Right ventricle myocardium superior (tissue), 1 donor: ENCODE data around the gene GAS6. TPM values are rescaled to one million over a fixed set of nuclear protein-coding genes. Genes with fewer than 3 reads are reported as not detected.
"Not testable (repeated sequence)": the region's sequence is repeated elsewhere in the genome, so short reads cannot be mapped to it uniquely, and the experiment has no call there.

Experiments used
- ATAC-seq: fragments of 200-7000 bp; cut with Tn5 transposase; one replicate; pipeline ENCODE4 v1.9.1; 2020; ENCODE audit warnings: mild to moderate bottlenecking; ENCODE audit not compliant: poor library complexity
- DNase-seq: peaks from one replicate; pipeline ENCODE4 v3.0.0-alpha.2; 2020
- intact Hi-C: fragments of 100-400 bp; cut with DNase I; formaldehyde crosslinking; loops from one replicate; pipeline ENCODE4 v1.11.2; 2022
- long read RNA-seq: library from polyadenylated mRNA; unstranded; transcript quantifications from one replicate; pipeline ENCODE4 v2.0.0, GENCODE V29; 2021
- total RNA-seq: library from RNA; stranded (reverse); fragmentation: NEBNext Ultra II Directional; extraction: Animal tissue kit (Norgen Biotek cat#: 25700); gene quantifications from one replicate; pipeline ENCODE4 v1.2.1, GENCODE V29; 2021
- donor health status: DM: no; HTN: yes; CAD: no; lungs with severe emphysema.

The GAS6 gene
- 181 TPM for total RNA-seq
- long read RNA-seq, transcript GAS6-201 (15 exons, 2,490 nt): major isoform, 1,320 of 1,904 reads
- long read RNA-seq, transcript GAS6-204 (1 exons, 2,646 nt): minor isoform, 68 of 1,904 reads
- long read RNA-seq, transcript GAS6-205 (9 exons, 2,169 nt): minor isoform, 13 of 1,904 reads
- long read RNA-seq, transcript GAS6-203 (7 exons, 2,507 nt): minor isoform, 5 of 1,904 reads
- long read RNA-seq, partial matches to known transcripts: 370 of 1,904 reads
- long read RNA-seq, other reads (novel, unspliced or antisense): 128 of 1,904 reads

DNA sequence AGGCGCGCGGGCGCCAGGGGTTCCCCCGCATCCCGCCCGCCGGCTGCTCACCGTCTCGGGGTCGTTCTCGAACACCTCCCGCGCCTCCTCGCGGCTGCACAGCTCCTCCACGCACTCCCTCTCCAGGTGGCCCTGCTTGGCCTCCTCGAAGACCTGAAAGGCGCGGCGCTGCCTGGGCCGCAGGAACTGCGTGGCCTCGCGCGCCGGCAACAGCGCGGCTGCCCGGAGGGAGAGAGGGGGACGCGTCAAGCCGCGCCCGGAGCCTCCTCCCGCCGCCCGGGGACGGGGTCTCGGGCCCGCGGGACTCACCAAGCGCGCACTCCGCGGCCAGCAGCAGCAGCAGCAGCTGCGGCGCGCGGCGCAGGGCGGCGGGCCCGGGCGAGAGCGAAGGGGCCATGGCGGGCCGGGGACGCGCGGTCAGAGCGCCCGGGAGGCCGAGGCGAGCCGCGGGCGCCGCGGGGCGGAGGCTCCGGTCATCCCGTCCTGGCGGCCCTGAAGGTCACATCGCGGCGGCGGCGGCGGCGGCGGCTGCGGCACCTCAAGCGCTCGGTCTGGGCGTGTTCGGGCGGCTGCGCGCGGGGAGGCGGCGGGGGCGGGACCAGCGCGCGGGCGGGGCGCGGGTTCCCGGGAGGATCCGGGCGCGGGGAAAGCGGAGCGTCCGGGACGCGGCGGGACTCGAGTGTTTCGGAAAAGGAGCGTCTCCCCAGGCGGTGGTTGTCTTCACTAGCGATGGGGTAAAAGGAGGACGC is at the start of gene GAS6:
Gene GAS6, minus strand, starts transcription at position 553 of the 749 bp plus-strand sequence. Its CDS starts 156 bp downstream, at position 397.
- ATAC-seq (peak; percentile 78), DNase-seq (peak; percentile 82)
- intact Hi-C loops: no loop called here

DNA sequence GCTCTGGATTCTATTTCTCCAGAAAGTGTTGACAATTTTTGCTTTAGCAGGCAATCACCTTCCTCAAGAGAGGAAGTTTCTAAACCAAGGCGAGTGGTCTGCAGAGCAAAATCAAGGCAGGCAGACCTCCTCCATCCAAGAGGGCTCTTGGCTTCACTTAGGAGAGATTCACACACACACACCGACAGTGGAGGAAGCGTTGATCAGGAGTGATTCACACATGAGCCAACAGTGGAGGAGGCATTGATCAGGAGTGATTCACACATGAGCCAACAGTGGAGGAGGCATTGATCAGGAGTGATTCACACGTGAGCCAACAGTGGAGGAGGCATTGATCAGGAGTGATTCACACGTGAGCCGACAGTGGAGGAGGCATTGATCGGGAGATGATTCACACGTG is 49.5 kb upstream of the GAS6 start:
- intact Hi-C loops, ATAC-seq, DNase-seq: not testable (repeated sequence)

DNA sequence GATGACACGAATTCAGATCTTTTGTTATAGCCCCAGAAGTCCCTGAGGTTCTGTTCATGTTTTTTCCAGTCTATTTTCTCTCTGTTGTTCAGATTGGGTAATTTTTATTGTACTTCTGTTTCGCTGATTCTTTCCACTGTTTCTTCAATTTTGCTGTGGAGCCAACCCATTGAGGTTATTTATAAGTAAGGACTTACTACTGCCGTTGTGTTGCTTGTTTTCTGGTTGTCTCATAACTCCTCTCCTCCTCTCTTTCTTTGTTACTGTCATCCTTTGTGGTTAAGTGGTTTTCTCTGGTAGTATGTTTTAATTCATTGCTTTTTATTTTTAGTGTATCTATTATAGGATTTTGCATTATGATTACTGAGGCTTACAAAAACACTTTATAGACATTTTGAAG is 48.7 kb upstream of the GAS6 start:
- intact Hi-C loops: no loop called here
- DNase-seq: no peak
- no peak for ATAC-seq

DNA sequence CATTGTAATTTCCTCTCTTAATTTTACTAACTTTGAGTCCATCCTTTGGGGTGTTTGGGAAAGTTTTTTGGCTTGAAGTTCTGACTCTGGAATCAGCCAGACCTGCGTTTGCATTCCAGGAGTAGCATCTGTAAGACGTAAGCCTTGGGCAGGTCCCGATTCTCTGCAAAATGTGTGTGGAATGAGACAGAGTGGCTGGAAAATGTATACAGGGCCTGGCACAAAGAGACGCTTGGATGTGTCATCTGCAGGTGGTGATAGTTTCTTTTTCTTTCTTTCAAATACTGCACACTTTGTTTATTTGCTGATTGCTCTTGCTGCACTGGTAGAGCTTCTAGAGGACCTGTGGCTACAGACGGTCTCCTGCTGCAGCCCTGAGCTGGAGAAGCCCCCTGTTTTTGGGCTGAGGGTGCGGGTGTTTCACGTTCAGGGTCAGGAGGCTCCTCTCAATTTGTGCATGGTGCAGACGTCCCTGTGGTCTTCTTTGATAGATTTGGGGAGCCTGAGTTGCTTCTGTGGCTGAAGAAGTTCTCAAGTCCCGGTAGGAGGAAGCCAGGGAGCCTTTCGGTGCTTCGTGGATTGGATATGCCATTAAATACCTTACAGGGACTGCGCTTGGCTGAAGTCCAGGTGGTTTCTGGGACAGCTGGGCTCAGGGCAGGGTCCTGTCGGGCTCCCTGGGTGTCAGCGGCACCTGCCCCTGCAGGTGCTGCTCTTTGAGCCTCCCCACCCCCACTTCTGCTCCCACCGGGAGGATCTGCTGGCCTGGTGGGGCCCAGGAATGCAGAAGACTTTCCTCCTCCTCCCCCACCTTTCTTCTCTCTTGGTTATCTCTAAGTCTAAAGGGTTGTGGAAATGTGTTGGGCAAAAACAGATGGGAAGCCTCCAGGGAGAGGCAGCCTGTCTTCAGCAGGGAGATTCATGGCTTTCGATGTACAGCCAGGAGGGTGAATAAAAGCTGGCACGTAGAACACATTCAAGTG is 44.0 kb upstream of the GAS6 start:
- ATAC-seq: no peak
- intact Hi-C loops: no loop called here

DNA sequence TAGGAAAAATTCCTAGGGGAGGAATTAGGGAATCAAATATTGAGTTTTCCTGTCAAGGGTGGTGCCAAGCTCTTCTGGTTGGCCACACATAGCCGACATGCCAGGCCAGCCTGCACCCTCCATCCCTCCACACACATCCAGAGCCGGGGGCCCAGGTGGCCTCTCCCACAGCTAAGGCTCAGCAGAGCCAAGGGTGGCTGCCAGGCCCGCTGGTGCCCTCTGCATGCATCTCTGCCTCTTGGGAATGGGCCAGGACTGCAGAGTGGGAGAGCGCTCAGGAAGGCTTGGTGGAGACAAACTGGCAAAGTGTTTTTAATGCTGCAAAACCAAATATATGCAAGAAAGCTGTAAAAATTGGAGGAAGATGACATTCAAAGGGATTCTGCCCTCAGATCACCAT is 42.7 kb upstream of the GAS6 start:
- intact Hi-C loops: no loop called here
- DNase-seq (no peak), ATAC-seq (peak; percentile 52)

More for the DNA sequence above, 44.0 kb upstream of the GAS6 start:
- no peak for DNase-seq

DNA sequence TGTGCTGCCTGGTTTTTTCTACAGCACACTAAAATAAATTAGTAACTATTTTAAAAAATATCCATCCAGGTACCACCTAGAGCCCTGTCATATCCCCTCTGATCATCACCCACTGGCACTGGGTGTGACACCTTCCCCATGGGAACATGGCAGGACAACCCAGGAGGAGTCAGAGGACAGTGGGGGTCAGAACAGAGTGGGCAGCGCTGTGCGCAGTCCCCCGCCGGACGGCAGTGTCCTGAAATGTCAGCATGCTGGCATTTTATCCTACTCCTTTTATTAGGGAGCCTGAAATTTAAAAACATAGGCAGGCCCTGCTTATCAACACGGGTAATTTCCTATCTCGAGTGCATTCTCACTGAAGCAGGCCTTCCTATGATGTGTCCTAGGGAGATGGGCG is 42.1 kb upstream of the GAS6 start:
- DNase-seq (no peak), ATAC-seq (no peak)
- intact Hi-C loops: no loop called here

DNA sequence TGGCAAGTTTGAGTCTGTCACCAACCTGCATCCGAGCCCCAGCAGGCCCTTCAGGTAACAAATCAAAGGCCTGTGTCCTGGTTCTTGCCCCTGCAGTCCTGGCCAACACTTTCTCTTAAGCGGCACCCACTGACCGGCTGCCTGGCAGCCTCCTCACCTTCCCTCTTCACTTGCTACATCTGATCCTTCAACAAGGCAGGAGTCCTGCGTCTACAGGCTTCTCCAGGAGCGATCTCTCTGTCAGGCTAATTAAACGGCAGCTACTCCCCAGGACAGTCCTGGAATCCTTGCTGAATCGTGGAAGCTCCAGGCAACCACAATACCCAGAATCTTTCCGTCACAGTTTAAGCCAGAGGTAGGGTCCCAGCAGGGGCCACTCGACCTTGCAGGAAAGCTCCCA is 41.1 kb upstream of the GAS6 start:
- ATAC-seq (no peak), DNase-seq (no peak)
- intact Hi-C loops: no loop called here

DNA sequence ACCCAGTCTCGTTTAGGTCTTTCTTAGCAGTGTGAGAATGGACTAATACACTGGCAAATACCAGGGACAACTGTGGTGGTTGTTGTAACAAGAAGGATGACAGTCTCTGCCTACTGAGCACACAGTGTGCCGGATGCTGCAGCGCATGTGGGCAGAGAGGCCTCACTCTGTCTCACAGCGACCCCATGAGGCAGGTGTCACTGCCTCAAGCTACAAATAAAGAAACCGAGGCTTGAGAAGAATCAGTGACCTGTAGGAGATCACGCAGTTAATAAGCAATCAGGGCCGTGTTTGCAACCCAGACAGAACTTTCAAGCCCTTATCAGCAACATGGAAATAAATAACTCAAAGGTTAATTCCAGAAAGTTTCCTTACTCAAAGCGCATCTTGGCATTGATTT is 40.5 kb upstream of the GAS6 start:
- ATAC-seq: peak; percentile 95
- peak; percentile 75 for DNase-seq
- intact Hi-C loops: loop anchor here (5.0 kb wide), 1 partner anchor 87 kb away; no protein-coding TSS in a partner anchor

DNA sequence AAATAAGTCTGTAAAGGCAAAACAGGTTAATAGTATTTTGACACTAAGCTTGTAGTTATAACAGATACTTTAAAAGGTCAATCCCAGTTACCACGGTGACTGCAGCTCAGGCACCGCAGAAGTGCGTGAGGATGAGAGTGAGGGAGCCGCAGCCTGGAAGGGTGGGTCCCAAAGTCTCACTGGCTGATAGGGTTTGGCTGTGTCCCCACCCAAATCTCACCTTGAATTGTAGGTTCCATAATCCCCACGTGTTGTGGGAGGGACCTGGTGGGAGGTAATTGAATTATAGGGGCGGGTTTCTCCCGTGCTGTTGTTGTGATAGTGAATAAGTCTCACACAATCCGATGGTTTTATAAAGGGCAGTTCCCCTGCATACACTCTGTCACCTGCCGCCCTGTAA is 40.0 kb upstream of the GAS6 start:
- intact Hi-C loops: loop anchor here (5.0 kb wide), 1 partner anchor 87 kb away; no protein-coding TSS in a partner anchor
- DNase-seq (no peak), ATAC-seq (no peak)

DNA sequence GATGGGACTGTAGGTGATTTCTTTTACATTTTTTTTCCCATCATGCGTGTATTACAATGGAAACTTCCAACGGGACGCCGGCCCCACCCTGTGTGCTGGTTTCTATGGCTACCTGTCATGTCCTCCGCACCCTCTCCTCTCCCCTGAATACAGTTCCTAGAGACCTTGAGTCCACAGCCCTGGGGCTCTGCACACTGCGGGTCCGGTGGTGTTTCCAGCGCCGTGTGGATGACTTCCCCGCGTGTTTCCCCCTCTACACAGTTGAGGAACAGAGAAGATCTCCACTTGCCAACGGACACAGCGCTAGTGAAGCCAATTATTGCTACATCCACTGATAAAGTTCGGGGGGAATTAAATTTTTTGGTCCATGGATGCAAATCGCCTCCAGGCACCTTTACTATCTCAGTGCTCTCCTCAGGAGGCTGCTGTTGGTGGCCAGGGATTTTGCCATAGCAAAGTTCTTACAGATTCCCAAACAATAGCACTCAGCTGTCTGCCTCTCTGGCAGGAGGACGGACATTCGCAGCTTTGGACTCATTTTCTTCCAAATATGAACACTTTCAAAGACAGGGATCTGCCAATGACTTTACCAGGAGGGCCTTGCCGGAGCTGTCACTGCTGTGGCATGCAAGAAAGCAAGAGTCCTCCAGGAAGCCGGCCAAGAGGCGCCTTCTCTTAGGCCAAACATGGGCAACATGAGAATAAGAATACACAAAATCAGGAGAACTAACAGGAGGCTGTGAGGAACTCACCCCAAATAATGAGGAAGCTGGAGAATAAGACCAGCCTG is 39.3 kb upstream of the GAS6 start:
- DNase-seq: no peak
- ATAC-seq: no peak
- intact Hi-C loops: loop anchor here (5.0 kb wide), 1 partner anchor 86 kb away; no protein-coding TSS in a partner anchor

DNA sequence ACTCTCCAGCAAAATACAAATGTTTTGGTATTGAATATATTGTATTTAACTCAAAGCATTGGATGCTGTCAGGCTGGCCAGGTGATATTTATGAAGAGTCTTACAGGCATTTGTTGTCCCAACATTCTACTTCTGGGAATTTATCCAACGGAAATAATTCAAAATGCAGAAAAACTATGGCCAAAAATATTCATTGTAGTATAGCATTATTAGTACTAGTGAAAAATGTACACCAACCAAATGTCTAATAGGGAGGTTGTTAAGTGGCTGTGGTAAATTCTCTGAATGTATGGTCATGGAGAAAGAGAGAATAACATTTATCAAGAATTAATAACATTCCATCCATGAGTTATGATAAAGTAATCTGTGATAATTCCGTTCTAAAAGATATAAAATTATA is 38.6 kb upstream of the GAS6 start:
- ATAC-seq: no peak
- no peak for DNase-seq
- intact Hi-C loops: loop anchor here (5.0 kb wide), 1 partner anchor 85 kb away; no protein-coding TSS in a partner anchor

DNA sequence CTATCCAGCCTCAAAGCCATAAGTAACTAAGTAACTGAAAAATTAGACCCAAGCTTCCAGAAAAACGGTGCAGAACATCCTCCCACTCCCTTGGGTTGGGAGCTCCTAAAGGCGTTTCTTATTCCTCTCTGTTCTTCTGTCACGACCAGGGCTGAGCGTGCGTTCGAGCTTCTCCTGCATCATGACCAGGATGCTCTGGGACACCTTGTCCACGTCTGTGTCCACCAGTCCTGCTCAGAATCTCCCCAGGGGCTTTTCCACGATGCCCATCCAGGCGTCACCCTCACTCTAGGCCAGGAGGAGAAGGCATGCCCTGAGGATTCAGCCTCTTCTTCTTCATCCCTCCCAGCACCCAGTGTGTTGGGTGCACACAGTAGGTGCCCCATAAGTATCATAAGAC is 37.8 kb upstream of the GAS6 start:
- ATAC-seq: no peak
- no peak for DNase-seq
- intact Hi-C loops: loop anchor here (5.0 kb wide), 1 partner anchor 84 kb away; no protein-coding TSS in a partner anchor

DNA sequence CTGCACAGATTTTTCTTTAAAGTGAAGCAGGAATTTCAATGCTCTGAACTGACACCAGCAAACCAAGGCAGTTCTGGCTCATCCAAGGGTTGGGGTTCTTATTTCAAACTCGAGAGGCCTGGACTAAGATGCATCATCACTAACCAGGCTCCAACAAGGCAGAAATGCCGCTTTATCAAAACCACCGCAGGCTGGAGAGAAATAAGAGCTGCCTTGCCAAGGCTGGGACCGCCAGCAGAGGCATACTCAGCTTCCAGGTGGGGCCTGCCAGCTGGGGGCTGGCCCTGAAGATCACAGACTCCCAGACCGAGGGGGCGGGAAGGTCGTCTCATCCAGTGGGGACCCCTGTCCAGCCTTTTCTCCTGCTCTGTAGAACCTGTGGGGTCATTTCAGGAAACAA is 37.4 kb upstream of the GAS6 start:
- ATAC-seq: no peak
- DNase-seq: no peak
- intact Hi-C loops: loop anchor here (5.0 kb wide), 1 partner anchor 84 kb away; no protein-coding TSS in a partner anchor

DNA sequence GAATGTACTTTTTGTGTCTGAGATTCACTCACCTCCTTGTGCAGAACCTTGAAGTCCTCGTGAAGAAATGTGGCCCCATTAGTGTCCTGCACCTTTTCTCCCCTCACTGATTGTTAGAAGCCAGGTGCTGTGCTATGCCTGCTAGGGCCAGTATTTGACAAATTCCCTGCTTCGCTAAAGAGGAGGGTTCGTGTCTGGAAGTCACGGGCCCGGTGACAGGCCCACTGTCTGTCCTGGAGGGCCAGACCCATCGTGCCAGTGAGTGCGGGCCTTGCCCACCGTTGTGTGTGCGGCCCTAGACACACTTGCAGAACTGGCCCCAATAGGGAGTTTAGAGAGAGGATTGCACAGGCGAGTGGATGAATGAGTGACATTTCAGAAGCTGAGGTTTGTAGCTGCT is 36.8 kb upstream of the GAS6 start:
- DNase-seq: no peak
- ATAC-seq: no peak
- intact Hi-C loops: loop anchor here (5.0 kb wide), 1 partner anchor 83 kb away; no protein-coding TSS in a partner anchor

DNA sequence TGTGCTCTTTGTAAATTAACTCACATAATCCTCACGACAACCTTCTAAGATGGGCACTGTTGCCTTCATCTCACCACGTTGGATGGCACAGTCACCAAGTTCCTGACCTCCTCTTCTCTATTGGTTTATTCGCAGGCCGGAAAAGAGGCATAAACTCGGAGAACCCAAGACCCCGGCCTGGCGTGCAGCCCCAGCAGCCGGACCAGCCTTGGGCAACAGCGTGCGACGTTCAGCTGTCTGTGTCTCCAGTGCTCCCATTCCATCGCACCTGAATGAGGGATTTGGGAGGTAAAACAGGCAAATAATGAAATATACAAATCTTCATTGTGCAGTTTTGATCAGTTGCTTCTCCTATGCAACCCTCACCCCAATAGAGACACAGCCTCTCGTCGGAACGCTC is 34.5 kb upstream of the GAS6 start:
- ATAC-seq (no peak), DNase-seq (no peak)
- intact Hi-C loops: no loop called here

DNA sequence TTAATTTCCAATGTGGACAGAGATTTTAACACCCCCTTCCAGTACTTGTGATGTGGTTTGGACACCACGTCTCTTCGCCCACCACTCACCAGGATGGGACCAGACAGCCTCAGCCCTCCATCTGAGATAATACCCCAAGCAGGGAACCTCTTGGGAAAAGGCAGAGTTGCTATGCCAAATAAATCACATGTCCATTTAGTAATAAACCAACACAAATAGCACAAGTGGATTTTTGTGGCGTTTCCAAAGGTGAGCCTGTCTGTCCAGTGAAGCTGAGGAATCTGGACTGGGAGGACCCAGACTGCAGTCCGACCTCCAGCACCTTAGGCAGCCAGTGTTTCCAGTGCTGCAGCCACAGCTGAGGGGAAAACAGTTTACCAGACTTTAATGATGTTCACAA is 34.1 kb upstream of the GAS6 start:
- ATAC-seq (no peak), DNase-seq (no peak)
- intact Hi-C loops: no loop called here

DNA sequence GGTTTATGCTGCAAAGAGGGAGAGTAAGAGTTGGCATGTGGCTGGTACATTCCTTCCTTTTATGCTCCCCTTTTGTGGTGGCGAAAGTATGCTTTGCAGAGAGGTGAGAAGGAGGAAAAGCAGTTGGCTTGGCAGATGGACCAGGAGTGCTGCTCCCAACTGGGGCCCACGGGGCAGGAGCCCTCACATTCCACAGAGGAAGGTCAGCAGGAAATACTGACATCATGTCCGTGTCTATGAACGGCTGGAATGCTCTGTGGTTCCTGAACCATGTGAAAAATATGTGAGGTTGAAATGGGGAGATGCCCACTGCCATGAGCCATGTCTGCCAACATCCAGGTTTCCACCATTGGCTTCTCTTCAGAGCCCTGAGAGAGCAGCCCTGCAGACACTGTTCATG is 33.3 kb upstream of the GAS6 start:
- DNase-seq (no peak), ATAC-seq (peak; percentile 74)
- intact Hi-C loops: no loop called here

DNA sequence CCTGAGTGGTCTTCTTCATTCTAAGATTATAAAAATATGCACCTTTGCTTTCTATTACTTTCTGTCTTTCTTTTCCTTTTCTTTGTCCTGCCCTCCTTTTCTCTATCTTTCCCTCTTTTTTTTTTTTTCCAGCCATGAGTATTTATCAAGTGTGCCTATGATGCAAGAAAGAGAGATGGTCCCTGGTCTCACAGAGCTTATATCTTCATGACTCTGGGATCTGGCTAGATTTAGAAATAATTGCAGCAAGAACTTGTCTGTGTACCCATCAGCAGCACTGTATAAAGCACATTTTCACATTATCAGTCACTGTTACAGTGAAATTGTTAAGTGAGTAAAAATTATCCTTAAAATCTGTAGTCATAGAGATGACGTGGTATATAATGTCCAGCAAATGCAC is 31.6 kb upstream of the GAS6 start:
- DNase-seq: no peak
- intact Hi-C loops: no loop called here

More for the DNA sequence above, 31.6 kb upstream of the GAS6 start:
- ATAC-seq: no peak
